Vagina (tissue), 2 donors: ENCODE measurements around the gene CFAP92. TPM values are rescaled to one million over a fixed set of nuclear protein-coding genes. Genes with fewer than 3 reads are reported as not detected.

Source experiments
- DNase-seq, 2 donors: peaks; one replicate each; pipeline ENCODE4 v3.0.0-alpha.2; 2017; ENCODE audit errors: extremely low spot score in 2 of 2
- H3K27ac ChIP-seq: fragments of 200-600 bp; sonication (generic); one replicate; pipeline ENCODE4 v1.5.1; 2019
- H3K27me3 ChIP-seq: fragments of 200-600 bp; sonication (generic); one replicate; pipeline ENCODE4 v1.5.1; 2019
- H3K36me3 ChIP-seq, 2 donors: fragments of 200-600 bp; sonication (generic); one replicate each; pipeline ENCODE4 v1.5.1; 2017 to 2019
- H3K4me1 ChIP-seq: fragments of 200-600 bp; sonication (generic); one replicate; pipeline ENCODE4 v1.5.1; 2019
- H3K4me3 ChIP-seq, 2 donors: fragments of 200-600 bp; sonication (generic); 1 replicate in 1 of 2; 2 replicates in 1 of 2; pipeline ENCODE4 v1.5.1; 2016 to 2019
- H3K9me3 ChIP-seq: fragments of 200-600 bp; sonication (generic); one replicate; pipeline ENCODE4 v1.5.1; 2019
- POLR2A ChIP-seq, 2 donors: fragments of 450-650 bp; IDR thresholded peaks; one replicate each; pipeline ENCODE4 v1.6.1; 2017; ENCODE audit warnings: antibody characterized with exemption in 2 of 2, mild to moderate bottlenecking in 2 of 2, moderate library complexity in 2 of 2
- POLR2AphosphoS5 ChIP-seq, 2 donors: sonication (generic); formaldehyde crosslinking; IDR thresholded peaks; one replicate each; pipeline ENCODE4 v1.9.0; 2017; ENCODE audit warnings: antibody characterized with exemption in 2 of 2, mild to moderate bottlenecking in 2 of 2, low read depth in 1 of 2; ENCODE audit not compliant: insufficient read depth in 1 of 2
- intact Hi-C: fragments of 100-400 bp; cut with DNase I; formaldehyde crosslinking; loops from one replicate; pipeline ENCODE4 v1.15.1; 2023
- total RNA-seq: library from RNA; depleted of rRNA; stranded (reverse); fragments of >200 nt; gene quantifications from one replicate; pipeline ENCODE4 v1.2.3, GENCODE V29; 2016
- TF ChIP-seq, protein P1 (sequence below), 3 experiments: fragments of 450-650 bp in 2 of 3; fragments of 200-600 bp in 1 of 3; sonication (generic) in 1 of 3; IDR thresholded peaks; one replicate each; pipeline ENCODE4 v1.5.1; 2017 to 2019; ENCODE audit warnings: antibody characterized with exemption in 3 of 3, mild to moderate bottlenecking in 2 of 3, moderate library complexity in 2 of 3

CFAP92 gene
- total RNA-seq, 1 donor from 2014 or later = not detected

DNA sequence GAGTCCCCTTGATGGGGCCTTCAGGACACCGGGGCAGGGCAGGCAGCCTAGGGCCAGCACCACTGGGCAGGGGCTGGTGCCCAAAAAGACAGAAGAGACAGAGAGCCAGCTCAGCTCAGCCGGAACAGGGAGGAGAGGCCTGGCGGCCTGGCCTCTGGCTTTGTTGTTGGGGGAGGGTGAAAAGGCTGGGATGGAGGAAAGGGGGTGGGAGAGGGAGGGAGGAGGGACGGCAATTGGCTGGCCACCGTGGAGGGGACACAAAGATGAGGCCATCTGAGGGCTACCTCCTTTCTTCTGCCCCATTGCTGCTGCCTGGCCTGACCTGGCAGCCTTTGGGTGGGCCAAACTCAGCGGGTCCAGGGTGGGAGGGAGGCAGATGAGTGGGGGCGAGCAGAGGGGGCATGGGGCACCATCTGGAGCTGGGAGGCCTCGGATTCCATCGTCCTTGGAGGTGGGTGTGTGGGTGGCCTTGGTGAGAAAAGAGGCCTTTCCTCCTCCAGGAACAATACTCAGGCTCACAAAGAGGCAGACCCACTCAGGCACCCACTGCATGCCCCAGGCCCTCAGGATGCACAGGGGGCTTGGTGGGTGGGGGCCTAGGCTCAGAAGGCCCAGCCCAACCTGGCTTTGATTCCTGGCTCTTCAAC is 16.6 kb upstream of the CFAP92 start:
- intact Hi-C loops = no loop called here
- no peaks in the 10 kb centered on the region for H3K9me3 ChIP-seq
- TF ChIP-seq, protein P1, sequence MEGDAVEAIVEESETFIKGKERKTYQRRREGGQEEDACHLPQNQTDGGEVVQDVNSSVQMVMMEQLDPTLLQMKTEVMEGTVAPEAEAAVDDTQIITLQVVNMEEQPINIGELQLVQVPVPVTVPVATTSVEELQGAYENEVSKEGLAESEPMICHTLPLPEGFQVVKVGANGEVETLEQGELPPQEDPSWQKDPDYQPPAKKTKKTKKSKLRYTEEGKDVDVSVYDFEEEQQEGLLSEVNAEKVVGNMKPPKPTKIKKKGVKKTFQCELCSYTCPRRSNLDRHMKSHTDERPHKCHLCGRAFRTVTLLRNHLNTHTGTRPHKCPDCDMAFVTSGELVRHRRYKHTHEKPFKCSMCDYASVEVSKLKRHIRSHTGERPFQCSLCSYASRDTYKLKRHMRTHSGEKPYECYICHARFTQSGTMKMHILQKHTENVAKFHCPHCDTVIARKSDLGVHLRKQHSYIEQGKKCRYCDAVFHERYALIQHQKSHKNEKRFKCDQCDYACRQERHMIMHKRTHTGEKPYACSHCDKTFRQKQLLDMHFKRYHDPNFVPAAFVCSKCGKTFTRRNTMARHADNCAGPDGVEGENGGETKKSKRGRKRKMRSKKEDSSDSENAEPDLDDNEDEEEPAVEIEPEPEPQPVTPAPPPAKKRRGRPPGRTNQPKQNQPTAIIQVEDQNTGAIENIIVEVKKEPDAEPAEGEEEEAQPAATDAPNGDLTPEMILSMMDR (IDR thresholded peaks at IDR 0.05) = no peak
- TF ChIP-seq POLR2A (IDR thresholded peaks at IDR 0.05) (no peak), POLR2AphosphoS5 (IDR thresholded peaks at IDR 0.05; ENCODE audit: insufficient read depth in 1 of 2, low read depth in 1 of 2) (no peak)
- H3K27me3 ChIP-seq = no peaks in the 10 kb centered on the region
- H3K27ac ChIP-seq = no peak overlapping the region
- no peaks in the 10 kb centered on the region for H3K36me3 ChIP-seq
- peaks cover 15% of the 10 kb centered on the region for H3K4me1 ChIP-seq
- no peak for DNase-seq
- no peak overlapping the region for H3K4me3 ChIP-seq

DNA sequence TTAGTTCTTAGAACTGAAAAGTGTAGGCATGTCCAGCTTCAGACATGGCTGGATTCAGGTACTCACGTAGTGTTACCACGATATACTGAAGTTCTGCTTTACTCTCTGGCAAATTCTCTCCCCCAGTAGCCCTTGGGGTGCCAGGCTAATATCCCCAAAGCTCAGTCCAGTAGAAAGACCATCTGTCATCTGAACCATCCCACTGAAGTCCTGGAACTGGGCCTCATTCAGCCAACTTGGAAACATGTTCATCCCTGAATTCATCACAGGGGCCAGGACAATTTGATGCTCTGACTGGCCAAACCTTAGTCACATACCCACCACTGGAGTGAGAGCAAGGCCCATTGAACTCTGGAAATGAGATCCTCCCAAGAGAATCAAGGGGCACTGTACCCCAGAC is 15.4 kb upstream of the CFAP92 start:
- H3K4me1 ChIP-seq = peaks cover 18% of the 10 kb centered on the region
- intact Hi-C loops = no loop called here

DNA sequence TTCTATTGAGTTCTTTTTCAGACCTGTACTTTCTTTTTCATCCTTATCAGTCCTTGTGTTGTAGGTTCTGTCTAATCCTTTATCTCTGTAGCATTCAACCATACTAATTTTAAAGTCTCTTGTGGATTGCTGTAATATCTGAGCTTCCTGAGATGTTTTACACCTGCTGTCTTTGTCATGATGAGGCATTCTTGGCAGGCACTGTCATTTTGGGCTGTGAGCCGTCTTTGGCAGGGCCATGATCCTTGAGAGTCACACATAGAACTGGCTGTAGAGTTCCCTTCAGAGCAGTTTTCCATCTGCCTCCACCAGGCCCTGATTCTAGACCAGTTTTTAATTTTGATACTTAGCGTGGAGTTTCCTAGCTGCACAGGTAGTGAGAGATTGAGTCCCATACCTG is 13.9 kb upstream of the CFAP92 start:
- no peaks in the 10 kb centered on the region for H3K36me3 ChIP-seq
- H3K4me3 ChIP-seq = no peak overlapping the region
- no peaks in the 10 kb centered on the region for H3K9me3 ChIP-seq
- no peak overlapping the region for H3K27ac ChIP-seq
- no peak for DNase-seq
- H3K27me3 ChIP-seq = no peaks in the 10 kb centered on the region
- TF ChIP-seq, protein P1 (IDR thresholded peaks at IDR 0.05) = no peak
- TF ChIP-seq POLR2AphosphoS5 (IDR thresholded peaks at IDR 0.05; ENCODE audit: insufficient read depth in 1 of 2, low read depth in 1 of 2) (no peak), POLR2A (IDR thresholded peaks at IDR 0.05) (no peak)
- peaks cover 26% of the 10 kb centered on the region for H3K4me1 ChIP-seq
- intact Hi-C loops = no loop called here

More for the DNA sequence above, 15.4 kb upstream of the CFAP92 start:
- Histone ChIP-seq H3K36me3 (no peaks in the 10 kb centered on the region), H3K27ac (no peak overlapping the region), H3K4me3 (no peak overlapping the region), H3K9me3 (no peaks in the 10 kb centered on the region), H3K27me3 (no peaks in the 10 kb centered on the region)
- no peak for DNase-seq
- TF ChIP-seq POLR2AphosphoS5 (IDR thresholded peaks at IDR 0.05; ENCODE audit: insufficient read depth in 1 of 2, low read depth in 1 of 2) = no peak

DNA sequence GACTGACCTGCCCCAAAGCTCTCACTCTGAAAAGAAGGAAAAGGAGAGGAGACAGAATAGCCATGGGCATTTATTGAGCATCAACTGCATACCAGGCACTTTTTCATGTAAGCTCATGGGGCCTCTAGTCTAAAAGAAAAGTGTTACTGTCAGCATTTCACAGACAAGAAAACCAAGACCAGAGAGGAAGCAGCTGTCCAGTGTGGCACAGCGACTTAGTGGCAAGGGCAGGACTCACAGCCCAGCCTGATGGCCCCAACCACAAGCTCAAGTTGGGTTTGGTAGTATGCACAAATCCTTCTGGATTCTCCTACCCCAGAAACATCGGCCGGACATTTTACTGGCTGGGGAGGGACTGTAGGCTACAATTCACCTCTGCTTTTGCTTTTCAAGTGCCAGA is 13.0 kb upstream of the CFAP92 start:
- no peak for DNase-seq
- Histone ChIP-seq H3K4me1 (peaks cover 33% of the 10 kb centered on the region), H3K36me3 (no peaks in the 10 kb centered on the region), H3K4me3 (no peak overlapping the region), H3K27me3 (peaks cover 3% of the 10 kb centered on the region), H3K27ac (no peak overlapping the region), H3K9me3 (no peaks in the 10 kb centered on the region)
- TF ChIP-seq POLR2A (IDR thresholded peaks at IDR 0.05) (no peak), POLR2AphosphoS5 (IDR thresholded peaks at IDR 0.05; ENCODE audit: insufficient read depth in 1 of 2, low read depth in 1 of 2) (no peak)
- TF ChIP-seq, protein P1 (IDR thresholded peaks at IDR 0.05) = no peak
- intact Hi-C loops = no loop called here

- Histone ChIP-seq H3K36me3 (no peaks in the 10 kb centered on the region), H3K27ac (no peak overlapping the region), H3K4me3 (no peak overlapping the region), H3K4me1 (peaks cover 45% of the 10 kb centered on the region), H3K27me3 (peaks cover 11% of the 10 kb centered on the region), H3K9me3 (no peaks in the 10 kb centered on the region)
- no peak for TF ChIP-seq POLR2A (IDR thresholded peaks at IDR 0.05)
- TF ChIP-seq, protein P1 (IDR thresholded peaks at IDR 0.05) = no peak
- TF ChIP-seq POLR2AphosphoS5 (IDR thresholded peaks at IDR 0.05; ENCODE audit: insufficient read depth in 1 of 2, low read depth in 1 of 2) = no peak
- intact Hi-C loops = no loop called here
- DNase-seq = no peak
Observed at GRCh38 chr3:129005526-129006303, 11.8 kb upstream of the CFAP92 start.
